ENCODE data around the gene UBIAD1.

UBIAD1 gene

DNA sequence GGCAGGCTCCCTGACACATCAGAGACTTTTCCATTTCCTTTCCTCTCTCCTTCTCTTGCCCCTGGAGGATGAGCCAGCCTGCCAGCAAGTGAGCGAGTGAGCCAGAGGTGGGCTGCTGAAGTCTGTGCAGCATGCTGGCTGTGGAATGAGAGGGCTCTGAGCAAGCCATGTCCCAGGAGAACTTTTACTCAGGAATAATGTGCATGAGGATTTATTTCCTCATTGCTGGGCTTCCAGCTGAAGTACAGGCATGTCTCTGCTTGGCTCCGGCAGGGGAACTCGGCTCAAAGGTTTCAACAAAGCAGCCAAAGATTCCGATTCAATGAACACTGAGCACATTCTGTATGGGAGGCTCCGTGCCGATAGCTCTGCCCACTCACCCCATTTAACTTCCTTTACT, 43.7 kb downstream of the UBIAD1 start:
- ATAC-seq: no peak
- Mint-ChIP-seq H3K27ac (no peak overlapping the region), H3K36me3 (no peaks in the 10 kb centered on the region)

DNA sequence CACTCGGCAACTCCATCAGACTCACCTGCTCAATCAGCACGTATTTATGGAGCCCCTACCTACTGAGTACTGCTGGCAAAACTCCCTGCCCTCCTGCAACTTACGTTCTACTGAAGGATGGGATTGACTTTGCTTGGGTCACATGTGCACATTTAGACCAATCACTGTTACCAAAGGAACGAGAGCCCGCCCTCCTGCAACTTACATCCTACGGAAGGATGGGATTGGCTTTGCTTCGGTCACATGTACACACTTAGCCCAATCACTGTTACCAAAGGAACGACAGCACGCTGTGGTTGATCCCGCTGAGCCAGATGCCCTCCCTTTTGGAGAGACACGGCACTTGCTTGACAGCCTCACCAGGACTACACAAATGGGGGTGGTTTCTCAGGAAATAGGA, 46.0 kb downstream of the UBIAD1 start:
- peaks cover 9% of the 10 kb centered on the region for H3K4me1 Mint-ChIP-seq
- peaks cover 38% of the 10 kb centered on the region for H3K27me3 Mint-ChIP-seq
- H3K9me3 Mint-ChIP-seq: no peaks in the 10 kb centered on the region
- H3K36me3 Mint-ChIP-seq: no peaks in the 10 kb centered on the region
- ATAC-seq: no peak
- no peak overlapping the region for H3K4me3 Mint-ChIP-seq
- H3K27ac Mint-ChIP-seq: no peak overlapping the region

More for the DNA sequence above, 43.7 kb downstream of the UBIAD1 start:
- Mint-ChIP-seq H3K4me1 (peaks cover 9% of the 10 kb centered on the region), H3K4me3 (no peak overlapping the region), H3K27me3 (peaks cover 58% of the 10 kb centered on the region), H3K9me3 (no peaks in the 10 kb centered on the region)

DNA sequence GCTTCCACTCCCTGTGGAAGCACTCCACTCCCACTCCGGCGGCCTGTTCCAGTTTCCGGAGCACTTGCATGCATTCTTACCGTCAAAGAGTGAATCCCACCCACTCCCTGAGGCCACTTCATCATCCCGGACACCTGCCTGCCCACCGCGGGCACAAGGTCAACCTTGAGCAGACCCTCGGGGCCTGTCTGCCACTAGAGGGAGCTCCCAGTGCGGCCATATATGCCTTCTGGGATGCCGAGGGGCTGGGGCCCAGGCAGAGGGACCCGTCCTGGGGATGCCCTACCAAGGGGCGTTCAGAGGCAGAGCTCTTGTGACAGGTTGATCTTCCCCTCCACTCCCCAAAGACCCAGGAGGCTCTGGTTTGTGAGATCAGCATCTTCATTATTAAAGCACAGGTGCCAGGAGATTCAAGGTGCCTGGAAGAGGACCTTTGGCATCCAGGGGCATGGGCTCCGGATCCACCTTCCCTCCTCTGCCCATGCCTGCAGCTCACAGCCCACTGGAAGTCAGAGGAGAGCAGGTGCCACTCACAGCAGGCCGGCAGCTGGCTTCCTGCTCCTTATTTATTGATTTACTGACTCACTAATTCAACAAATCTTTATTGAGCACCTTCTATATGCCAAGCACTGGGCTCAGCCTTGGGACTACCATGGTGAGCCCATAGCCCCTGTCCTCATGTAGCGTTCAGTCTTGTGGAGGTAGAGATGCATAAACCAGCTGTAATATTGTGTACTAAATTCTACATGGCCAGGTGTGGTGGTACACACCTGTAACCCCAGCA, 47.3 kb downstream of the UBIAD1 start:
- H3K36me3 Mint-ChIP-seq: no peaks in the 10 kb centered on the region
- no peaks in the 10 kb centered on the region for H3K9me3 Mint-ChIP-seq
- H3K4me3 Mint-ChIP-seq: no peak overlapping the region
- ATAC-seq: peak; percentile 43
- peaks cover 38% of the 10 kb centered on the region for H3K27me3 Mint-ChIP-seq
- no peak overlapping the region for H3K27ac Mint-ChIP-seq
- peaks cover 9% of the 10 kb centered on the region for H3K4me1 Mint-ChIP-seq

DNA sequence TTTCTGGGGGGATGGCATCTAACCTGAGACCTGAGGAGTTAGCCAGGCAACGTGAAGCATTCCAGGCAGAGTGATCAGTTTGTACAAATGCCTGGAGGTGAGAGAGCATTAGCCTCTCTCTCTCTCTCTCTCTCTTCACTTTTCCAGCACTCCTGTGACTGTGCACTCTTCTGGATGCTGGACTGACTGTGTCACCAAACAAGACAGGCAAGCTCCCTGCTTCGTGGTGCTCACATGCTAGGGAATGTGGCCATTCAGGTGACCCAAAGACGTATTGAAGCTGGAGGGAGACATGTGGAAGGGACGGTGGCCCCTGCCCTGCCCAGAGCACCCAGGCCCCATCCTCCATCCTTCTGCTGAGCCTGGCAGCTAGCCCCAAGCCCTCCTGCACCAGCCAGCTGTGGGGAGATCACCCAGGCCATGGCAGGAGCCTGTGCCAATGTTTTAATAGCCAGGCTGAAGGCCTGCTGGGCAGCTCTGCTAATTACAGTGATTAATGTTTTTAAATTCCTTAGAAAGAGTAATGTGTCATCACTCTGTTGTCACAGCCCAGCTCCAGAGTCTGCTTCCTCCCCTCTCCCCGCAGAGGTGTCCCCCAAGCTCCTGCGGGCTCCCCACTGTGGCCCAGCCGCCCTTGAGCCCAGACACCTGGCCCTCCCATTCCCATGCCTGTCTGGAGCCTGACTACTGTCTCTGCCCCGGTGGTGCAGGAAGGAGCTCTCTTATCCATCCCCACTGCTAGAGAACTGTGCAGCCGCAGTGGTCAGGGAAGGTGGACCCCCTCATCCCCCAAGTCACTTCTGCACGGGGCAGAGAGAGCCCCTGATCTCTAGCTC, 48.9 kb downstream of the UBIAD1 start:
- H3K27me3 Mint-ChIP-seq: peaks cover 34% of the 10 kb centered on the region
- no peaks in the 10 kb centered on the region for H3K9me3 Mint-ChIP-seq
- peaks cover 9% of the 10 kb centered on the region for H3K4me1 Mint-ChIP-seq
- H3K27ac Mint-ChIP-seq: no peak overlapping the region
- ATAC-seq: no peak
- H3K36me3 Mint-ChIP-seq: no peaks in the 10 kb centered on the region
- H3K4me3 Mint-ChIP-seq: no peak overlapping the region

DNA sequence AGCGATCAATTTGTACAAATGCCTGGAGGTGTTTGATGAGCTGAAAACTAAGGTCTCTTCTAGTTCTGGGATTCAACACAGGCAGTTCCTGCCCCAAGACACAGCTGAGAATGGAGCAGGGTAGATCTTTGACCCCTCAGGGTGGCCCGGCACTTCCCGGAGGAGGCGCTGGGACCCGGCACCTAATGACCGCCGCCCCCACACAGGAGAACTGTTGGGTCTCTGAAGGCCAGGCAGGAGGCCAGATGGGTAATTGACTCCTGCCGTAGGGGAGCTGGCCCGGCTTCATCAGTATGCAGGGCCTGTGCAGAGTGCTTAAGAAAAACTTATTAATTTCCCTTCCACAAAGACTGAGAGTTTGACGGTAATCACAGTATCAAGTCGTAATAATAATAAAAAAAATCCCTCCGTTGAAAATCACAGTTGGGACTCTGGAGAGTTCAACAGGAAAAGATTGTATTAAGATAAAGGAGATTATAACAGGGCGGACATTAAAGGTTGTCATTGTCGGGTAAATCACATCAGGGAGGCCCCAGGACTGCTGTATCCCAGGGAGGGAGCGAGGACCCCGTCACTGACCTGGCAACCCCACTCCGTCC, 51.7 kb downstream of the UBIAD1 start:
- no peak for ATAC-seq
- Mint-ChIP-seq H3K27ac (no peak overlapping the region), H3K4me1 (peaks cover 9% of the 10 kb centered on the region), H3K27me3 (peaks cover 38% of the 10 kb centered on the region), H3K9me3 (no peaks in the 10 kb centered on the region), H3K36me3 (no peaks in the 10 kb centered on the region), H3K4me3 (no peak overlapping the region)

DNA sequence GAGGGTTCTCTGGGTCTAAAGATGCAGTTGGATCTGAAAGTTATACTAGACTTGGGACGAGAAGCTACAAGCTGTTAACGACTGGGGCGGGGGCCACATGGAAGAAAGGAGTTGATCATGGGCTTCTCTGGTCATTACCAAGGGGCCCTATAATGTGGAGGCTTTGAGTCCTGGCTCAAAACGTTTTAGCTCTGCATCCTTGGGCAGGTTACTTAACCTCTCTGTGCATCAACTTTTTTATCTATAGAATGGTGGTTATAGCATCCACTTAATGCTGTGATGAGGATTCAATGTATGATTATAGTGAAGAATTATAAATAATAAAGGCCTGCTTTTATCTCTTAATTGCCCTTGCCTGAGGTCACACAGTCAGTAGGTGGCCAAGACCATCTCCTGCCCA, 53.1 kb downstream of the UBIAD1 start:
- no peak for ATAC-seq
- Mint-ChIP-seq H3K27me3 (peaks cover 31% of the 10 kb centered on the region), H3K9me3 (no peaks in the 10 kb centered on the region), H3K4me1 (no peaks in the 10 kb centered on the region), H3K27ac (no peak overlapping the region), H3K4me3 (no peak overlapping the region), H3K36me3 (no peaks in the 10 kb centered on the region)

DNA sequence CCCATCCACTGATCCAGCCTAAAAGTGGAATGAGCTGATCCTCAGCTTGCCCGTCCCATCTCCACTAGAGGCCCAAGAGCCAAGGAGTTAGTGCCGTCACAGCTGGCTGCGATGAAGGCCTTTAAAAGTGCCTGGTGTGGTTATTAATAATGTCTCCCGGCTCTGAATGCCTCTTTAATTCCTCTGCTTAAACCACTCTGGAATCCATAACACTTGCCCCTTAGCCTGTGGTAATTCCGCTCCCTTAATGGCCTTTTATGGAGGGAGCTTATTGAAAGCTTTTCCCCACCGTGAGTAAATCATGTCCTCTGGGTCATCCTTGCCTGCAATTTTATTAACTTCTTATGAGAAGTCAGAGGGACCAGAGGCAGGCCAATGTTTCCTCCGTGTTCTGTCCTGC, 55.4 kb downstream of the UBIAD1 start:
- H3K4me3 Mint-ChIP-seq: no peak overlapping the region
- H3K9me3 Mint-ChIP-seq: no peaks in the 10 kb centered on the region
- H3K27me3 Mint-ChIP-seq: peaks cover 43% of the 10 kb centered on the region
- no peak overlapping the region for H3K27ac Mint-ChIP-seq
- no peak for ATAC-seq
- no peaks in the 10 kb centered on the region for H3K36me3 Mint-ChIP-seq
- H3K4me1 Mint-ChIP-seq: no peaks in the 10 kb centered on the region

DNA sequence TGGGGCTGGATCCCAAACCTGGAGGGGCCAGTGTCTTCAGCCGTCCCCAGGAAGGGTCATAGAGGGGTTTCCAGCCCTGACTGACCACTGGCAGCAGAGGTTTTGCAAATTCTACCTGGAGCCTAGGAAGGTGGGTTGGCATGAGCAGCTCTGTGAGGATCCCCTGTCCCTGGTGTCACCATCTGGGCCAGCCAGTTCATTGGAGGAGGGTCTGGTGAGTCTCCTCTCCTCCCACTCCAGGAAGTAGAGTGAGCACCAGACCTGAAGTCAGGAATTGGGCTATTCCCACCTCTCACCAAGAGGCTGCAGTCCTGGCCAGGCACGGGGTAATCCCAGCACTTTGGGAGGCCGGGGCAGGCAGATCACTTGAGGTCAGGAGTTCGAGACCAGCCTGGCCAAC, 57.4 kb downstream of the UBIAD1 start:
- Mint-ChIP-seq H3K27me3 (peaks cover 46% of the 10 kb centered on the region), H3K9me3 (no peaks in the 10 kb centered on the region), H3K4me1 (peaks cover 14% of the 10 kb centered on the region), H3K36me3 (no peaks in the 10 kb centered on the region), H3K4me3 (no peak overlapping the region), H3K27ac (no peak overlapping the region)
- ATAC-seq: no peak

DNA sequence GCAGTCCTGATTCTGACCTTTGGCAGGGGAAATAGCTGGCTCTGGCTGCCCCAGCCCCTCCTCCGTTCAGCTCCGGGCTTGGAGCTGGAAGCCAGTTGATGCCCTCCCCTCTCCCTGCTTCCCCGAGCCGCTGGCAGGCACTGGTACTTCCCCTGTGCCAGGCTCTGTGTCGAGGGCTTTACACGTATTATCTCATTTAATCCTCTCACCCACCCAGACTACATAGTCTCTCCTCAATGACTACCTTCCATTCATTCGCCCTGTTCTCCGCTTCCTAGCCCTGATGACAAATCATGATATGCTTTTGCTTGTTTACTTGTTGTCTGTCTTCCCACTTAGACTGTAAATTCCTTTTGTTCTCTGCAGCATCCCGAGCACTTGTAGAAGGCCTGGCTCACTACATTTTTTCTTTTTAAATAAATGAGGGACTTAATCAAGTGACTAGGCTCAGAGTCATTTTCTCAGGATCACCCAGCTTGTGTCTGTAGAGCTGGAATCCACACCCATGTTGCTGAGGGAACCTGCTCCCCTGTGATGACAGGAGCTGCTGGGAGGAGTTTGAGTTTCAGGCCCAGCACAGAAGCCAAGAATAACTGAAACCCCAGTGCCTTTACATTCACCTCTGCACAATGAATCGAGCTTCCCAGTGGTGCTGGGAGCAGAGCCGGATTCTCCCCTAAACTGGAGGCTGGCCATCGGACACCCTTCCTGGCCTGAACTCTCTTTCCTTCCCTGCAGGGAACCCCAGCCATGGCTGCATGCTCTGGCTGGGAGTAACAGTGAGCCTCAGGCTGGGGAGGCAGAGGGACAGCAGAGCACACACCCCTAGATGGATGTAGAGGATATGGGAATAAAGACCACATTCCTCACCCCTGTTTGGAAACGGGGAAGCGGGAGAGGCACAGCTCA, 58.3 kb downstream of the UBIAD1 start:
- Mint-ChIP-seq H3K27ac (no peak overlapping the region), H3K4me1 (peaks cover 21% of the 10 kb centered on the region)

DNA sequence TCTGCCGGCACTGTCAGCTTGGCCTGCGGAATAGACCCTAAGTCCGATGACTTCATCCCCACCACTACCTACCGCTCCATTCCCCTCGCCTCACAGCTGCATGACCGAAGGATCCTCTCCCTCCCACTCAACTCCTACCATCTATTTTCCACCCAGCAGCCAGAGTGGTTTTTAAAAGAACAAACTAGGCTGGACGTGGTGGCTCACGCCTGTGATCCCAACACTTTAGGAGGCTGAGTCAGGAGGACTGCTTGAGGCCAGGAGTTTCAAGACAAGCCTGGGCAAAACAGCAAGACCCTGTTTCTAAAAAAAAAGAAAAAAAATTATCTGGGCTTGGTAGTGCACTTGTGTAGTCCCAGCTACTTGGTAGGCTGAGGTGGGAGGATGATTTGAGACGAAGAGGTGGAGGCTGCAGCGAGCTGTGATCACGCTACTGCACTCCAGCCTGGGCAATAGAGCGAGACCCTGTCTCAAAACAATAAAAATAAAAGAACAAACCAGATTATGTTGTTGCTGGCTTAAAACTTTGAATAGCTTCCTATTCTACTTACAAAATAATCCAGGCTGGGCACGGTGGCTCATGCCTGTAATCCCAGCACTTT, 59.0 kb downstream of the UBIAD1 start:
- Mint-ChIP-seq H3K9me3 (no peaks in the 10 kb centered on the region), H3K36me3 (no peaks in the 10 kb centered on the region), H3K27me3 (peaks cover 41% of the 10 kb centered on the region)

More for the DNA sequence above, 58.3 kb downstream of the UBIAD1 start:
- peaks cover 46% of the 10 kb centered on the region for H3K27me3 Mint-ChIP-seq
- H3K4me3 Mint-ChIP-seq: no peak overlapping the region
- H3K36me3 Mint-ChIP-seq: no peaks in the 10 kb centered on the region
- no peaks in the 10 kb centered on the region for H3K9me3 Mint-ChIP-seq
- ATAC-seq: no peak

DNA sequence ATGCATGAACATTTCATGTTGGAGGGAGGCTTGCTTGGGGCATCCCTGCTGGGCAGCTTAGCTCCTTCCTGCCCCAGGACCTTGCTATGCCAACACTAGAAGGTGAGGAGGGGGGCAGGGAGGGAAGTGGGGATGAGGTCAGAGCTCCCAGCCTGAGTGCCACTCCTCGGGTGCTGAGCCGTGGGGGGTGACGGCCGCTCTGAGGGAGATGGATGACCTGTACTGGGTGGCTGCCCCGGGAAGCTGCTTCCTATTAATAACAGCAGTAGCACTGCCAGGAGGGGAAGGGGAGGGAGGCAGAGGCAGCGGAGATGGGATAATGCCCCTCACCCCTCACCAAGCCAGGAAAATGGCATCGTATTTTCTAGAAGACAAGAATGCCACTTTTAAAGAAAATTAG, 60.6 kb downstream of the UBIAD1 start:
- Mint-ChIP-seq H3K27ac (no peak overlapping the region), H3K4me1 (peaks cover 21% of the 10 kb centered on the region), H3K9me3 (no peaks in the 10 kb centered on the region), H3K27me3 (peaks cover 41% of the 10 kb centered on the region), H3K4me3 (no peak overlapping the region), H3K36me3 (no peaks in the 10 kb centered on the region)
- ATAC-seq: no peak

More for the DNA sequence above, 59.0 kb downstream of the UBIAD1 start:
- Mint-ChIP-seq H3K27ac (no peak overlapping the region), H3K4me3 (no peak overlapping the region), H3K4me1 (peaks cover 21% of the 10 kb centered on the region)
- no peak for ATAC-seq

DNA sequence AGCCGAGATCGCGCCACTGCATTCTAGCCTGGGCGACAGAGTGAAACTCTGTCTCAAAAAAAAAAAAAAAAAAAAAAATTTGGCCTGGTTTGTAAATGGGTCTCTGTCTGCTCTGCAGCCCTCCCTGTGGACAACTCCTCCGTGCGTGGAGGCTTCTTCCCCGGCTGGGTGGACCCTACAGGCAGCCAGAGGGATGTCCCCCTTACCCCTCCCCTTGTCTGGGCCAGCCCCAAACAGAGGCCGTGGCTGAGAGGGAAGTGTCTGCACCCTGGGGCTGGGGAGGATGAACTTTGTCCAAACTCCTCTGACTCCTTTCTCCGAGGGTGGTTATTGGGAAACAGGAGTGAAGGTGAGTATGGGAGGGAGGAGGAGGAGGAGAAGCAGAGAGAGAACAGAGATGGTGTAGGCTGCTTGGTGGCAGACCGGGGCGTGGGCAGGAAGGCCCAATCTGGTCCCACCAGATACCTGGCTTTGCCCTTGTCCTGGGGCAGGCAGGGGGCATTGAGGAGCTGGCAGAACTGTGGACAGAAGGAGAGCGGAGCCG, 61.3 kb downstream of the UBIAD1 start:
- peak overlapping the region; percentile 81 for H3K27ac Mint-ChIP-seq

DNA sequence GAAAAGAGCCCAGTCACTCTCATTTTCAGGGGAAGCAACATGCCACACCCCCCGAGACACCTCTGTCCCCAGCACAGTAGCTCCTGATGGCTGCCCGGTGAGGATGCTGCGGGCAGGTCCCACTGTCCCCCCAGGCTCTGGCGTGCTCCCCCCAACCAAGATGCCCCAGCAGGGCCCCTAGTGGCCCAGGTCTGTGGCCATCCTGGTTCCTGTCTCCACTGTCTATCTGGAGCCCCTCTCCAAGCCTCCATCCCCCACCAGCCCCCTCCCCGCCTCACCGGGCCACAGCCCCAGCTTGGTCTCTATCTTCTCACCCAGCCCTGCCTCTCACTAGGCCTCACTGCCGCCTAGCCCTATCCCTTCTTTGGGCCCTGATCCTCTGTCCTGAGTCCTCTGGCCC, 61.8 kb downstream of the UBIAD1 start:
- peaks cover 30% of the 10 kb centered on the region for H3K4me1 Mint-ChIP-seq
- peaks cover 43% of the 10 kb centered on the region for H3K27me3 Mint-ChIP-seq
- H3K9me3 Mint-ChIP-seq: no peaks in the 10 kb centered on the region
- no peak for ATAC-seq
- H3K27ac Mint-ChIP-seq: peak overlapping the region; percentile 81
- no peaks in the 10 kb centered on the region for H3K36me3 Mint-ChIP-seq
- H3K4me3 Mint-ChIP-seq: no peak overlapping the region

More for the DNA sequence above, 61.3 kb downstream of the UBIAD1 start:
- Mint-ChIP-seq H3K4me1 (peaks cover 25% of the 10 kb centered on the region), H3K36me3 (no peaks in the 10 kb centered on the region), H3K4me3 (no peak overlapping the region), H3K27me3 (peaks cover 41% of the 10 kb centered on the region), H3K9me3 (no peaks in the 10 kb centered on the region)
- no peak for ATAC-seq

DNA sequence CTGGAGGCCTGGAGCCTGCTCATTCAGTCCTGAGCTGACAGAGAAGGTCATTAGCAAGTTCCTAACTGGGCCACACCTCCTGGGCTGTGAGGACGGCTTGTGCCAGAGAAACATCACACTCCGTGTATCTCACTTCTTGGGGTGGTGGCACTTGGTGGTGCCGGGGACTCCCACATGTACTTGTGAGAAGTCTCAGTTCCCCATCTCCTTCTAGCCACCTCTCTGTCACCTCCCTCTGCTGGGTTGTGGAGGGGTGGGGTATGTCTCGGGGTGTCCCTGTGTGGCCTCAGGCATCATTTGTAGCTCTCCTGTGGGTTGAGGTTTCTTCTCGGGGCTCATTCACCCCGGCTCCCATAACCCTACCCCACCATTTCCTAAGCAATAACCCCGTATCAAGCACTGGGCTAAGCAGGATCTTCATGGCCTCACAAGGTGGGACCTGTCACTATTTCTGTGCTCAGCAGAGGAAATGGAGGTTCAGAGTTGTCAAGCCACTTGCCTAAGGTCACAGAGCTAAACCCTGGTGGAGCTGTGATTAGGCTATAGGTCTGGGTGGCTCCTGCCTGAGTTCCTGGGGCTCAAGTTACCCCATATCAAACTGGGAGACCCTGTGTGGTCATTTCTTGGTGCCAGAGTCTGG, 62.5 kb downstream of the UBIAD1 start:
- H3K4me1 Mint-ChIP-seq: peaks cover 34% of the 10 kb centered on the region
- H3K4me3 Mint-ChIP-seq: no peak overlapping the region
- peak; percentile 96 for ATAC-seq
- peaks cover 50% of the 10 kb centered on the region for H3K27me3 Mint-ChIP-seq
- no peaks in the 10 kb centered on the region for H3K9me3 Mint-ChIP-seq
- H3K36me3 Mint-ChIP-seq: no peaks in the 10 kb centered on the region
- H3K27ac Mint-ChIP-seq: peak overlapping the region; percentile 81
